NCI-H146 (cell line): Measurements from ENCODE around the gene PAFAH1B1.
"Not testable (repeated sequence)": the region's sequence is repeated elsewhere in the genome, so short reads cannot be mapped to it uniquely, and the experiment has no call there.

Experiments used
- DNase-seq: peaks from one replicate; lab custom pipeline; 2025; lab: John Stamatoyannopoulos, UW

PAFAH1B1 gene

DNA sequence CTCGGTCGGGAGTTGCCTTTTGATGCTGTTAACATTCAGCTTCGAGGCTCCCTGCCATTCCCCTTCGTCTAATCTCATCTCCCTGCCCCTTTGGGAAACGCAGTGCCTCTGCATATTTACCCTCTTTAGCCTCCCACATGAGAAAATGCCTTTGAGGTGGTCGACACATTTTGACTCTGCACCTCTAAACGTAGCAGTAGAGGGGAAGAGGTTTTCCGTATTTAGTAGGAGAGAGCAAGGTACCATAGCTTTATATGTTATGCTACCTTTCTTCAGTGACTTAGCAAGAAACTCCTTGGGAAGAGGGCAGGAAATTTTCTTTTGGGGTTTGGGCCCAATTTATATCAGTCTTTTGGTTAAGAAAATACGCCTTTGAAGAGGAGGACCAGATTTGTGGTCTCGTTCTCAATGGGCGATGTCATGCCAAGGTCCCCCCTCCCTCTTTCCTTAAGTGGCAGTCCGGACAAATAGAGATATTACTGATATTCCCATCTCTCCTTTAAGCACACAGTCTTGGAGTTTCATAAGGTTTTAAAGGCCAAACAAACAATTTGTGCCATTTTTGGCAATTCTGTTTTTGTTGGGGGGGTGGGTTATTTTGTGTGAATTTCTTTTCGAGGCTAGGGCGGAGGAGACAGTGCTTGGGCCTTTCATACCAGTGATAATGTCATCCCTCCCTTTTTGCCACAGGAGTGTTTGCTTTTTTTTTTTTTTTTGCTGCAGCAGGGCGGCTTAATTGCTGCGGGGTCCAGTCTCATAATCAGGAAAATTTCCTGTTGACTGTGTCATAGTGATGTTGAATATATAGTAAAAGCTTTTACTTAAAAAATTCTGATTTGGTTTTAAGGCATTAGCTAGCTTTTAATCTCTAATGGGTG lies 1.5 kb downstream of the PAFAH1B1 start:
- DNase-seq = peak; percentile 43

DNA sequence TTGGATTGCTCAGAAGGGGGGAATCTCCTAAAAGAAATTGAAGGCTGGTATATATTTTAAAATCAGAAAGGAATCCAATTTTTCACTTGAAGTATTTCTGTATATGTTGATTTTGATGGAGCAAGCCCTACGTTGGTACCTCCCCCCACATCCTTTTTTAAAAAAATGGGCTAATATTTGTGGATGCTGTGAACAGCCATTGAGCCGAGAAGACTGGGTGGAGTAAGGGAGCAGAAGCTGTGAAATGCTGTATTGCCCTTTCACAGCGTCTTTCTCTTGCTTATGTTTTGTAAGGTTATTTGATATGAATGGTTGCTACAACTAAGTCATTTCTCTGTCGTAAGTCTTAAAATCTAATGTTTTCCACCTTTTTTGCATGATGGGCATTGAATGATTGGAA lies 2.3 kb downstream of the PAFAH1B1 start:
- DNase-seq = peak; percentile 37

DNA sequence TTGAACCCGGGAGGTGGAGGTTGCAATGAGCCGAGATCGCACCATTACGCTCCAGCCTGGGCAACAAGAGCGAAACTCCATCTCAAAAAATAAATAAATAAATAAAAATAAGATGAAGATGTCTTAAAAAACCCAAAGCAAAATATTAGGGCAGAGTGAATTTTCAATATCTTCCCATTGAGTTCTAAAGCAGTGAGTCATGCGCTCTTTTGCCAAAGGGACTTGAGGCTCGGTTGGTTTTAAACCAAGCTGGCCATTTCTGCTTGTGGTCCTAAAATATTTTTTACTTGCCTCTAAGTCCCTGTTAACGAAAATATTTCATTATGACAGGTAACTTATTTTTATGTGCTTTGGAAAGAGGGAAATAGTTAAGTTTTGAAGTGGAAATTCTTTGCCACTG lies 4.7 kb downstream of the PAFAH1B1 start:
- no peak for DNase-seq

GRCh38 chr17:2602597-2603017 lies 9.2 kb downstream of the PAFAH1B1 start:
- no peak for DNase-seq

DNA sequence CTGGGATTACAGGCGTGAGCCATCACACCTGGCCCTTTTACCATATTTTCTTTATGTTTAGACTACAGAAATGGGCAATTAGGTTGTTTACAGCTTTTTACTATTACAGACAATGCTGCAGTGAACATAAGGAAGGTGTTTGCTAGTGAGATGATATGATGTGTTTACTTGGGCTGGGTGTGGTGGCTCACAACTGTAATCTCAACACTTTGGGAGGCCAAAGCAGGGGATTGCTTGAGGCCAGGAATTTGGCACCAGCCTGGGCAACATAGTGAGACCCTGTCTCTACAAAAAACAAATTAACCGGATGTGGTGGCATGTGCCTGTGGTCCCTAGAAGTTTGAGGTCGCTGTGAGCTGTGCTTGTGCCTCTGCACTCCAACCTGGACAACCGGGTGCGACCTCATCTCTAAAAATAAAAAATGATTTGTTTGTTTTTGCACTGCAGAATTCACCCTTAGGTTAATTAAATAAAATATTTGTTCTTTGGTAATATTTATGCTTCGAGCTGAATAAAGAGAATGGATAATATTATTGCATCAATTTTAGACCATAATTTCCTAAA lies 15.0 kb downstream of the PAFAH1B1 start:
- no peak for DNase-seq

DNA sequence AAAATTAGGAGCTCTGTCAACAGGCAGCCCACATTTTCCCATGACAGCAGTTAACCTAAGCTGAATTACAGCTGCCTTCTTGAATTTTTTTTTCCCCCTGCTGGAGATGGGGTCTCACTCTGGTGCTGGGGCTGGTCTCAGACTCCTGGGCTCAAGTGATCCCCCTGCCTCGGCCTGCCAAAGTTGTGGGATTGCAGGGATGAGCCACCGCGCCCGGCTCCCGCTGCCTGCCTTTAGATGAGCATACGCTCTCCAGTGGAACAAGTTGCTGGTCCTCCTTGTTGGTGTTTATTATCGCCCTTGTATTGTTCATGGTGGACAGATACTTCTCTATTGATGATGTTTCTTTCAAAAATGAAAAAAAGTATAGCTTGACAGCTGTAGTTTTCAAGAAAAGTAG lies 15.6 kb downstream of the PAFAH1B1 start:
- no peak for DNase-seq

DNA sequence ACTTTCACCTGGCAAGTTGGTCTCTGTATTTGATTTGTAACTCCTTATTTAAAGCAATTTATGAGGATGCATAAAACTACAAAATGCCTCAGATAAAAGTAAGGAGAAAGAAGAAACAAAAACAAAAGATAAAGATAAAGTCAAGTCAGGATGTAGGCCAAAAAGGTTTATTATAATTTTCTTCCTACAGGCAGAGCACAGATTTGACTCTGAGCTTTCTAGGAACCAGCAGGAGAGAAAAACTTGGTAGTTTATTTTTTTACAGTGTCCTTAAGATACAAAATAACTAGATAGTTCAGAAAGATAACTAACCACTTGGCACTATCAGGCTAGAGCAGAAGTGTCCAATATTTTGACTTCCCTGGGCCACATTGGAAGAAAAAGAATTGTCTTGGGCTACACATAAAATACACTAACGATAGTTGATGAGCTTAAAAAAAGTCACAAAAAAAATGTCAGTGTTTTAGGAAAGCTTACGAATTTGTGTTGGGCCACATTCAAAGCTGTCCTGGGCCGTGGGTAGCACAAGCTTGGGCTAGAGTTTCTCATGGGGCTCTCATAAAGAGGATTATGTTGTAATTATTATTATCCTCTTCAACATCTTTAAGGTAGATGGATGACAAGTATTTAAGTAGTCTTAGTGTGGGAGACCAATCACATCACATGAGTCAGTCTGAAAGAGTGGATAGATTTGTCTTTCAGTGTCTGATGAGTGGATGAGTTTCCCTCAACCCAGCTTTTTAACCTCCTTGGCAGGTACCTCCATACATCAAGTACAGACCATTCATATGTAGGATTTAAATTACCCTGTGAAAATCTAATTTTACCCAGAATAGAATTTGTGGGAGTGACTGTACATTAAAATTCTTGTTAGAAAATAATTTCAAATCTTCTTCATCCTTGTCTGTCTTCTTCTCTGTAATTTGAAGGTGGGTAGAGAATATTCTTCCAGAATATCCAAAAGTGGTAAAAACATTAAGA lies 17.0 kb downstream of the PAFAH1B1 start:
- no peak for DNase-seq

- peak; percentile 8 for DNase-seq
Observed at GRCh38 chr17:2611627-2612026, 18.2 kb downstream of the PAFAH1B1 start.

DNA sequence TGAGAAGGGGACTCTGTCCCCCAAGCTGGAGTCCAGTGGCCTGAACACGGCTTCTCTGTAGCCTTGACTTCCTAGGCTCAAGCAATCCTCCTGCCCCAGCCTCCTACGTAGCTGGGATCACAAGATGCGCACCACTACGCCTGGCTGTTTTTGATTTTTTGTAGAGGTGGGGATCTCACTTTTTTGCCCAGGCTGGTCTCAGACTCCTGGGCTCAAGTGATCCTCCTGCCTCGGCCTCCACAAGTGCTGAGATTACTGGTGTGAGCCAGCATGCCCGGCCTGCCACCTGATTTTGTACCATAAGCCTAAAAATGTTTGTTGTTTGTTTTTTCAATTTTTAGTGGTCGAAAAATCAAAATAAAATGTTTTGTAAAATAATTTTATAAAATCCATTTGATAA lies 19.2 kb downstream of the PAFAH1B1 start:
- DNase-seq = no peak

DNA sequence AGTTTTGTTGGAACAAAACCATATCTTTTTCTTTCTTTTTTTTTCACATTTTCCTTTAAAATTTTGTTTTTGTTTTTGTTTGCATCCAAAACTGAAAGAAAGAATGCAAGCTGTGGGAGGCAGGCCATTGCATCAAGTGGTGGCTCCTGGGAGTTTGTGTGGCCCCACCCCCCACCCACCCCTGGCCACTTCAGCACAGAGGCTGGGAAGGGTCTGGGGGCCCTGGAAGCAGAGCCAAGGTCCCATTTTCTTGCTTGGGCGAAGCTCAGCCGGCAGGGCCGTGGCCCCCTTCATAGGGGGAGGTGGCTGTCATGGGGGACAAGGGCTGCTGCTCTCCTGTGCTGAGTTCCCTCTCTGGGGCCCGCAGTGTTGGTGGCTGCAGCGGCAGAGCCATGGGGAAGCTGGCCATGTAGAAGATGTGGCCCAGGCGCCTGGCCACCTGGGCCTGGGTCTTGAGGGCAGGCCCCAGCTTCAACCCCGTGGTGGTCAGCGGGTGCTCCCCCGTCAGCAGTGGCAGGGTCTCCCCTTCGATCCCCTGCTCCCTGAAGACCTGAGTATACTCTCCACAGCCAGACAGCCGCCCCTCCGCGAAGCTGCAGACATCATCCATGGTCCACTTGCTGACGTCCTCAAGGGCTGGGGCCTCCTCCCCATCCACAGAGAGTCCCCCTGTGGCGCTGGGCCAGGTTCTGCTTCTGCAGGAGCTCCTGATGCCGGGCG lies 19.8 kb downstream of the PAFAH1B1 start:
- no peak for DNase-seq

DNA sequence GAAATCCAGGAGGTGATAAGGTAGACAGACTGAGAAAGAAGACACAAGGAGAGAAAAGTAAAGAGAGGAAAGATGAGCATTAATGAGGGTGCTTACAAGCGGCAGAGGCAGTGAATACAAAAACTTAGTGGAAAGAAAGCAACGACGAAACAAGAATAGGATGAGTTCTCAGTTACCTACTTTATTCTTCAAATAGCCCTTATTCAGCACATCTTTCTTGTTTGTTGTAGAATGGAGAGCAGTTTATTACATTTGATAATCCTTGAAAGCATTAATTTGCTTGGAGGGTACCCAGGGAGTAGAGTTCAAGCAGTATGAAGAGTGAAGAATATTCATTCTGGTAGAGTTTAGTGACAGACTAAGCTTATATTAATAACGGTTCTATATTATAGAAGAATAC lies 22.4 kb downstream of the PAFAH1B1 start:
- DNase-seq = no peak

DNA sequence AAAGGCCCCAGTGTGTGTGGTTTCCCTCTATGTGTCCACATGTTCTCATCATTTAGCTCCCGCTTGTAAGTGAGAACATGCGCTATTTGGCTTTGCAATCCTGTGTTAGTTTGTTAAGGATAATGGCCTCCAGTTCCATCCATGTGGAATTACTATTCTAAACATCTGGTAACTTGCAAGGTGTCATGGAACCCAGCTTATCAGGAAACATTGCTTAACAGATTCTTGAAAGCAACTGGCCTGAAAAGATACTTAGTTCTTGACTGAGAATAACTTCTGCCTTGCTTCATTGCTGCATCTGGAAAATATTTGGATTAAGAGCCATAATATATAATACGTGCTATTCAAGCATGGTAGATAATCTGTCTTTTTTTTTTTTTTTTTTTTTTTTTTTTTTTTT lies 27.8 kb downstream of the PAFAH1B1 start:
- DNase-seq = no peak

DNA sequence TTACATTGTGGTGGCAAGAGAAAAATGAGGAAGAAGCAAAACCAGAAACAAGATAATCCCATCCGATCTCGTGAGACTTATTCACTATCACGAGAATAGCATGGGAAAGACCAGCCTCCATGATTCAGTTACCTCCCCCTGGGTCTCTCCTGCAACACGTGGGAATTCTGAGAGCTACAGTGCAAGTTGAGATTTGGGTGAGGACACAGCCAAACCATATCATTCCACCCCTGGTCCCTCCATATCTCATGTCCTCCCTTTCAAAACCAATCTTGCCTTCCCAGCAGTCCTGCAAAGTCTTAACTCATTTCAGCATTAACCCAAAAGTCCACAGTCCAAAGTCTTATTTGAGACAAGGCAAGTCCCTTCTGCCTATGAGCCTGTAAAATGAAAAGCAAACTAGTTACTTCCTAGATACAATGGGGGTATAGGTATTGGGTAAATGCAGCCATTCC lies 28.5 kb downstream of the PAFAH1B1 start:
- not testable (repeated sequence) for DNase-seq

- not testable (repeated sequence) for DNase-seq
Observed at GRCh38 chr17:2622721-2623301, 29.4 kb downstream of the PAFAH1B1 start.

GRCh38 chr17:2624292-2624731 lies 30.9 kb downstream of the PAFAH1B1 start:
- no peak for DNase-seq

- not testable (repeated sequence) for DNase-seq
Observed at GRCh38 chr17:2626626-2627219, 33.3 kb downstream of the PAFAH1B1 start.

GRCh38 chr17:2628922-2629321 lies 35.5 kb downstream of the PAFAH1B1 start:
- not testable (repeated sequence) for DNase-seq

- no peak for DNase-seq
Observed at GRCh38 chr17:2631211-2631610, 37.8 kb downstream of the PAFAH1B1 start.

DNA sequence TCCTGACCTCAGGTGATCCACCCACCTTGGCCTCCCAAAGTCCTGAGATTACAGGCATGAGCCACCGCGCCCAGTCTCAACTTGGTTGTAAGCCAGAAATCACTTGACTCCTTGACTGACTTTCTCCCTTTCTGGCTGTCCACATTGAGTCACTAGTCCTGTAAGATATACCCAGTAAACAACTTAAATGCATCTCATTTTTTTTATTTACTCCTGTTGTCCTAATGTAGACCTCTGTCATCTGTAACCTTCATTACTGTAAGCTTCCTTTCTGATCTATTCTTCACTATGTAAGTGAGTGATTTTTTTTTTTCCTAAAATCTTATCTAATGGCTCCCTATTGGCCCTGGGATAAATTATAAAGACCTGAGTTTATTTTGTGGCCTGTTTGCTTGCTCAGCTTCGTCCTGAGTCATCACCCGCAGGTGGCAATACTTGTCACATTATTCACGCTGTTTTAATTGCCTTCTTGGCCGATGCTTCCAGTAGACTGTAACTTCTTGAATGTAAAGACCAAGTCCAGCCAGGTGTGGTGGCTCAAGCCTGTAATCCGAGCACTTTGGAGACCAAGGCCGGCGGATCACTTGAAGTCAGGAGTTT lies 41.0 kb downstream of the PAFAH1B1 start:
- DNase-seq = peak; percentile 75

GRCh38 chr17:2635241-2635640 lies 41.8 kb downstream of the PAFAH1B1 start:
- no peak for DNase-seq
